NCI-H226 (cell line): ENCODE data around the gene NIT1.

Experiments
- DNase-seq: peaks from one replicate; pipeline ENCODE4 v3.0.0-alpha.2; 2015

NIT1 gene

GRCh38 chr1:161085165-161085564 is 32.7 kb upstream of the NIT1 start:
- DNase-seq = no peak

- no peak for DNase-seq
These were observed 31.4 kb upstream of the NIT1 start for GRCh38 chr1:161086457-161086856.

GRCh38 chr1:161088587-161089110 is 29.3 kb upstream of the NIT1 start:
- DNase-seq = peak; percentile 55

GRCh38 chr1:161089251-161089924 is 28.5 kb upstream of the NIT1 start, which contains the start of gene NECTIN4:
Gene NECTIN4 (minus strand): TSS chr1:161089558. CDS start chr1:161089296, 262 bp downstream.
- DNase-seq = no peak

GRCh38 chr1:161089938-161090337 is 28.0 kb upstream of the NIT1 start:
- no peak for DNase-seq

- no peak for DNase-seq
These were observed 27.3 kb upstream of the NIT1 start for GRCh38 chr1:161090617-161091016.

GRCh38 chr1:161091093-161091492 is 26.8 kb upstream of the NIT1 start:
- no peak for DNase-seq

GRCh38 chr1:161091796-161092507 is 26.0 kb upstream of the NIT1 start:
- peak; percentile 52 for DNase-seq

- peak; percentile 65 for DNase-seq
These were observed 25.3 kb upstream of the NIT1 start for GRCh38 chr1:161092621-161093028.

- DNase-seq = no peak
These were observed 23.4 kb upstream of the NIT1 start for GRCh38 chr1:161094481-161094880.

GRCh38 chr1:161095230-161095629 is 22.7 kb upstream of the NIT1 start:
- no peak for DNase-seq

- no peak for DNase-seq
These were observed 21.9 kb upstream of the NIT1 start for GRCh38 chr1:161096015-161096414.

GRCh38 chr1:161096530-161096929 is 21.4 kb upstream of the NIT1 start:
- peak; percentile 49 for DNase-seq

GRCh38 chr1:161098210-161099068 is 19.5 kb upstream of the NIT1 start, which contains the start of gene KLHDC9:
Gene KLHDC9 (plus strand): TSS chr1:161098361. CDS start chr1:161098536, 175 bp downstream.
- no peak for DNase-seq

- DNase-seq = no peak
These were observed 18.7 kb upstream of the NIT1 start for GRCh38 chr1:161099090-161099802.

GRCh38 chr1:161100556-161100955 is 17.3 kb upstream of the NIT1 start:
- DNase-seq = no peak

- no peak for DNase-seq
These were observed 11.5 kb upstream of the NIT1 start for GRCh38 chr1:161106431-161106830.

GRCh38 chr1:161111117-161111516 is 6.8 kb upstream of the NIT1 start:
- DNase-seq = no peak

GRCh38 chr1:161111527-161111926 is 6.4 kb upstream of the NIT1 start:
- no peak for DNase-seq

- DNase-seq = no peak
These were observed 4.0 kb upstream of the NIT1 start for GRCh38 chr1:161113915-161114314.

GRCh38 chr1:161114556-161114955 is 3.3 kb upstream of the NIT1 start:
- DNase-seq = no peak

- DNase-seq = peak; percentile 93
These were observed 2.7 kb upstream of the NIT1 start for GRCh38 chr1:161115132-161115711.
